Muscle of leg (tissue), 11 donors: ENCODE measurements around the gene STX8. TPM values are rescaled to one million over a fixed set of nuclear protein-coding genes. Genes with fewer than 3 reads are reported as not detected.

ENCODE experiments used
- DNase-seq: peaks from one replicate; pipeline ENCODE4 v3.0.0; 2013
- H3K27ac ChIP-seq: one replicate; pipeline ENCODE4 v1.5.1; 2013; ENCODE audit warnings: mild to moderate bottlenecking, low read length, control low read depth
- H3K27me3 ChIP-seq: one replicate; pipeline ENCODE4 v1.6.1; 2013; ENCODE audit warnings: low read length; ENCODE audit not compliant: control insufficient read depth, insufficient read depth
- H3K36me3 ChIP-seq: one replicate; pipeline ENCODE4 v1.6.1; 2013; ENCODE audit warnings: low read length; ENCODE audit not compliant: control insufficient read depth, insufficient read depth
- H3K4me1 ChIP-seq: one replicate; pipeline ENCODE4 v1.6.1; 2013; ENCODE audit warnings: low read length; ENCODE audit not compliant: control insufficient read depth, insufficient read depth
- H3K4me3 ChIP-seq: one replicate; pipeline ENCODE4 v1.5.1; 2013; ENCODE audit warnings: low read length, control low read depth
- H3K9me3 ChIP-seq: replicated peaks from 2 replicates; pipeline ENCODE4 v1.6.1; 2013; ENCODE audit warnings: low read depth, low read length; ENCODE audit not compliant: control insufficient read depth
- WGBS: methylation state at CpG from one replicate; pipeline ENCODE4 v1.1.5; 2013; ENCODE audit warnings: missing lambda C conversion rate; ENCODE audit not compliant: insufficient coverage; 5-methylcytosine and 5-hydroxymethylcytosine counted together
- polyA plus RNA-seq, 8 donors: library from polyadenylated mRNA; unstranded; fragments of 120-200 nt; gene quantifications; one replicate each; pipeline versions ENCODE4 v1.2.1 to v1.2.3, GENCODE V29; 2013; ENCODE audit warnings: inconsistent platforms in 1 of 8, low replicate concordance in 1 of 8; ENCODE audit not compliant: insufficient read length in 8 of 8, insufficient read depth in 1 of 8
- total RNA-seq: library from RNA; stranded (reverse); fragments of 120-200 nt; gene quantifications from one replicate; pipeline ENCODE4 v1.2.4, GENCODE V29; 2013

STX8 gene
- total and polyA plus RNA-seq, 9 donors = 39.1 to 68.8 (median 46.2) TPM

DNA sequence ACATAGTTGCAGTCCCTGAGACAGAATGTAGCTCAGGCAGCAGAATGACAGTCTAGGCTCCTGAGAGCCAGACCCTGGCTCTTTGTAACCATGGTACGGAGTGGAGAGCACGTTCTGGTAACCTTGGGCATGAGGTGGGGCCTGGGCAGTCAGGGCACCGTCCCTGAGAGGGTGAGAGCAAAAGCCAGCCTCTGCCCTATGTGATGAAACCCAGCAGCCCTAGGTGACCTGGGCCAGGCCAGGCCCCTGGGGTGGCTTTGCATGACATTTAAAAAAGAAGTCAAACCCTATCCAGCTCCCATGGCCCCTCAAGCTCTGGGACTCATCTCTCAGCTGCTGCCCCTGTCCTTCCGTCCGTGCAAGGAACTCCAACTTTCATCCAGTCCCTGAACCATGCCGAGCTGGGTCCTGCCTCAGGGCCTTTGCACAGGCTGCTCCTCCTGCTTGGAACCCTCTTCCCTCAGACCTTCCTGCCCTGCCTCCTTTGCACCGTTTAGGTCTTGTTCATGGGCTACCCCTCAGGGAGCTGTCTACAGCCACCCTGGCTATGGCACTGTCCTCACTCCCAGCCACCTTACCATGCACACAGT is 365.7 kb downstream of the STX8 start:
- Histone ChIP-seq H3K4me3 (no peak overlapping the region), H3K27me3 (peaks cover 3% of the 10 kb centered on the region), H3K9me3 (peaks cover 3% of the 10 kb centered on the region), H3K4me1 (peaks cover 34% of the 10 kb centered on the region), H3K36me3 (no peaks in the 10 kb centered on the region), H3K27ac (no peak overlapping the region)
- 78% methylated on average over 7 of the region's 7 CpGs for WGBS
- DNase-seq = no peak

DNA sequence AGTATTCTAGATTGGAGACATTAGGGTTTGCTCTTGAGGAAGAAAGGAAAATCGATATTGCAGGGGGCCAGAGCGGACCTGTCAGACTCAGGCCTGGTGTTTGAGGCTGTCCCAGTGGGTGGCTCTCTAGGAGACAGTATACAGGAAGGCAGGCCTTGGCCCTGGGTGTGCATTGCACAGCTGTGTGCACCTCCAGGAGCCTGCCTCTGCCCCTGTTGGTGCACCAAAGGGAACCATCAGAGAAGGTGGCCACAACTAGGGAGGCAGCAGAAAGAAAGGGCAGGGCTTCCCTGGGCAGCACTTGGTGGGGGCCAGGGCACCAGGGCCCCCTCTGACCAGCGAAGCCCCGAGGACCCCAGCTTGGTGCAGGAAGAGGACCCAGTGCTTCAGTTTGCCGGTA is 366.3 kb downstream of the STX8 start:
- no peak for DNase-seq
- H3K4me3 ChIP-seq = no peak overlapping the region
- H3K27ac ChIP-seq = no peak overlapping the region
- 98% methylated on average over 4 of the region's 5 CpGs for WGBS
- no peaks in the 10 kb centered on the region for H3K9me3 ChIP-seq
- H3K27me3 ChIP-seq = peaks cover 3% of the 10 kb centered on the region
- peaks cover 34% of the 10 kb centered on the region for H3K4me1 ChIP-seq
- H3K36me3 ChIP-seq = no peaks in the 10 kb centered on the region

DNA sequence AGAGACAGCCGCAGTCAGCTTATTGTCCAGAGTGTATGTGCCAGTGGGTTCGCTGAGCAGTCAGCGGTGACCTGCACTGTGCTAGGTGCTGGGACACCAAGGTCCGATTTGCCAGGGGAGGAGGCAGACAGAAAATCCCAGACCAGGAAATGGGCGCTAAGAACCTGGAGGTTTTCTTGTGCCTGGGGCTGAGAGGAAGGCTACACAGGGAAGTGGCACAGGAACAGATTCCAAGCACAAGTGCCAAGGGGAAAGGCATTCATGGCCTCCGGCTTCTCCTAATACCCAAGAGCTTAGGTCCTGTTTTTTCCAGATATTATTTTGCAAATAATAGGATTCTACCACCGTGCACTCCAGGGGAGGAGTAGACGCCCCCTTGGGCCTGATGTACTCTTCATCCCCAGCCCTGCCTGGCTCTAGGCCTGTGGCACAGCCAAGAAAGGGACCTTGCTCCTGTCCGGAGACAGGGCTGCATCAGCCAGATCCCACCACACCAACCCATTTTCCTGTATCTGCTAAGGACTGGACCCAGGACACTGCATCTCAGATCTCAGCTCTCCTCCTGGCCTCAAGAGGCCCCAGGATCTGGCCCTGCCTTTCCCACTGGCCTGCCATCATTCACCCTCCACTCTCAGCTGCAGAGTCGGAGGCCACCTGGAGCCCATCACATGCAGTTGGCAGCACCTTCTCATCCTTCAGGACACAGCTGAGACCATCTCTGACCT is 367.1 kb downstream of the STX8 start:
- WGBS = 90% methylated on average over 9 of the region's 10 CpGs
- DNase-seq = no peak
- Histone ChIP-seq H3K9me3 (no peaks in the 10 kb centered on the region), H3K4me3 (no peak overlapping the region), H3K4me1 (peaks cover 34% of the 10 kb centered on the region), H3K27ac (no peak overlapping the region), H3K27me3 (peaks cover 3% of the 10 kb centered on the region), H3K36me3 (no peaks in the 10 kb centered on the region)

DNA sequence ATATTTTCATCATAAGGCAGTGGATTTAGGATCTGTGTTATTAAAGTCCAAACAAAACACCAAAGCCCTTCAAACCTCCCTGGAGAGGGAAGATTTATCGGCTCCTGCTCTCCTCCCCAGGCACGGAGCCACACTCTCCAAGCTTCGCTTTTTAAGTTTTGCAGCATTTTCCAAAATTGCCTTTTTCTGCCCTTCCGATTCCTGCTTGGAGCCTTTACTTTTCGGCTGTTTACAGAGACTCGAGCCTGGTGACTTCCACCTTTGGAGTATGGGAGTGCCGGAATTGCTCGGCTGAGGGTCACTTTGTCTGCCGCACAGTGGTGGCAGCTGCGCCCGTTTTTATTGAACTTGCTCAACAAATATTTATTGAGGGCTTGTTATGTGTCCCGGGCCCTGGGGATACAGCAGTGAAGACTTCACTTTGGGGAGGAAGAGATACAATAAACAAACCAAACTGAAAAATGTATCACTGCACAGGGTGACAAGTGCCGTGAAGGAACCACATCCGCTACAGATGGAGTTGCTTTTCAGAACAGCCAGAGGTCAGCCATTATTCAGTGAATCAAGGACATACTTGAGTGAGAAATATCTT is 368.8 kb downstream of the STX8 start:
- DNase-seq = peak; percentile 69

DNA sequence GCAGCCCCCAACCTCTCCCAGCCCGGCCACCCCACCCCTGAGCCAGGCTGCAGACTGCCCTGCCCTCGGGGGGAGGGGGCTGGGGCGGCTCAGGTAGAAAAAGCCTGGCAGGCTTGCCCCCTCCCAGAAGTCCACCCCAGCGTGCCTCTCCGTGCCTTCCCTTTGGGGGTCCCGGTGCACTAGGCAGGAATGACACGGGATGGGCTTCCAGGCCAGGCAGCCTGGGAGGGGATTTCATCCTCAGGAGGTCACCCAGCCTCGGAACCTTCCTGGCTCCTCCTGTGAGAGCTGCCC is 369.3 kb downstream of the STX8 start:
- WGBS = 16% methylated on average over 5 of the region's 8 CpGs
- Histone ChIP-seq H3K4me1 (peaks cover 32% of the 10 kb centered on the region), H3K27me3 (peaks cover 3% of the 10 kb centered on the region), H3K27ac (no peak overlapping the region), H3K36me3 (no peaks in the 10 kb centered on the region), H3K9me3 (no peaks in the 10 kb centered on the region), H3K4me3 (no peak overlapping the region)
- DNase-seq = no peak

More for the DNA sequence above, 368.8 kb downstream of the STX8 start:
- Histone ChIP-seq H3K27me3 (peaks cover 3% of the 10 kb centered on the region), H3K9me3 (no peaks in the 10 kb centered on the region), H3K27ac (peak overlapping the region; percentile 7), H3K4me3 (no peak overlapping the region), H3K4me1 (peaks cover 29% of the 10 kb centered on the region), H3K36me3 (no peaks in the 10 kb centered on the region)
- WGBS = 15% methylated on average over 6 of the region's 14 CpGs

DNA sequence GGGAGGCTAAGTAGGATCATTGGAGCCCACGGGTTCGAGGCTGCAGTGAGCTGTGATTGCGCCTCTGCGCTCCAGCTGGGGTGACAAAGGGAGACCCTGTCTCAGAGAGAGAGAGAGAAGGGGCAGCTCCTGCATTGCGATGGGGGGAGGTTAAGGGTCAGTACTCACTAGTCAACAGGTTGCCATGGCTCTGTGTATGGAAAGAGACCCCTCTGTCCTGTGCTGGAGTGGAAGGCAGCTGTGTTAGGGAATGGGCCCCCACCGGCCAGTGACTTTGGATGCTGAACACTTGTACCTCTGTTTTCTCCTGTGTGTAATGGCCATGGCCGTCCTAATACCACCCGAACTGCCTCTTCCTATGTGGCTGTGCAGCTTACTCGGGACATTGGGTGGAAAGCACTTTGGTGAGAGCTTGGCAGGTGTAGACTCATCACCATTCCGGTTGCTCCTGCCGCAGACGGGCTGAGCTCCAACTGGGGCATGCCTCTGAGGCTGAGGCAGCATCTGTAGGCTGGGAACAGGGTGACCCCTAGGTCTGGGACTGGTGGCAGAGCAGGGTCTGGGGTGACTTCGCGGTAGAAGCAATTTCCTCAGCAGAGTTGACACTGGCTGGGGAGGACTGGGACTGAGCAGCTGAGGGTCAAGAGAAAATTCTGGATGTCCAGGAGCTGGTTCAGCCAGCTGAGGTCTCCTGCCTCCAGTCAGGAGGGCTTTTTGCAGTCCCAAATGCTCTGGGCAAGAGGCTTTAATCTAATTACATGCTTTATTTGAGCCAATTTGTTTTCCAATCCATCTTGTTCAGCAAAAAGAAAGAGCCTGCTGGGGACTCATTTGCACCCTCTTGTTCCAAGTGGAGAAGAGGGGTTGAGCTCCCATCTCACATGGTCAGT is 369.9 kb downstream of the STX8 start:
- no peak for DNase-seq
- H3K27me3 ChIP-seq = peaks cover 3% of the 10 kb centered on the region
- no peak overlapping the region for H3K4me3 ChIP-seq
- 75% methylated on average over 11 of the region's 14 CpGs for WGBS
- no peaks in the 10 kb centered on the region for H3K9me3 ChIP-seq
- H3K4me1 ChIP-seq = peaks cover 38% of the 10 kb centered on the region
- H3K27ac ChIP-seq = peak overlapping the region; percentile 31
- no peaks in the 10 kb centered on the region for H3K36me3 ChIP-seq

DNA sequence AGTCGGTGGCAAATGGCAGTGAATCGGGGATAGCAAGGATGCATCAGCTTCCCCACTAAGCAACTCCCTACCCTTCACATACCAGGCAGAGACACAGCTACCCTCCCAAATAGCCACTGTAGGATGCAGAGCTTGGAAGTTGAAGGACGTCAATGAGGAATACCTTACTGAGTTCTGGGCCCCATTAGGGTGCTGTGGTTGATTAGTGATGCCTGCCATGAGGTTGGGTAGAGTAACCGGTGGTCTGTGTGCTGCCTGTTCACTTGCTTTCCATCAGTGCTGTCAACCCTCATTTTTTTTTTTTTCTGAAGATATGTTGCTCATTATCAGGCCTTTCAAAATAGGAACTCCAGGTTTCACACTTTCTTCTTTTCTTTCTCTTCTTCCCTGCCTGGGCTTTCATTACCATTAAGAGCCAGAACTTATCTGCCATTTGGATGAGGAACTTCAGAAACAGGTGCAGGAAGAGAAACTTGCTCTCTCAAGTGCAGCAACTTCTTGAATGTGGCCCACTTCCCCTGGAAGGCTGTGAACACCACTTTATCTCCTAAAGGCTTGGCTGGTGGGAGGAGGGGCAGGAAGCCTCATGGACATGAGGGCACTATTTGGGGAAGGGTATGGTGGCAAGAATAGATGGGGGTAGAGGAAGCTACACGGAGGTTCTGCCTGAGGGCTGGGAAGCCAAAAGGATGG is 370.8 kb downstream of the STX8 start:
- 80% methylated on average over 1 of the region's 5 CpGs for WGBS
- DNase-seq = no peak
- Histone ChIP-seq H3K4me1 (peaks cover 48% of the 10 kb centered on the region), H3K27ac (no peak overlapping the region), H3K36me3 (no peaks in the 10 kb centered on the region), H3K27me3 (peaks cover 3% of the 10 kb centered on the region), H3K4me3 (no peak overlapping the region), H3K9me3 (no peaks in the 10 kb centered on the region)

DNA sequence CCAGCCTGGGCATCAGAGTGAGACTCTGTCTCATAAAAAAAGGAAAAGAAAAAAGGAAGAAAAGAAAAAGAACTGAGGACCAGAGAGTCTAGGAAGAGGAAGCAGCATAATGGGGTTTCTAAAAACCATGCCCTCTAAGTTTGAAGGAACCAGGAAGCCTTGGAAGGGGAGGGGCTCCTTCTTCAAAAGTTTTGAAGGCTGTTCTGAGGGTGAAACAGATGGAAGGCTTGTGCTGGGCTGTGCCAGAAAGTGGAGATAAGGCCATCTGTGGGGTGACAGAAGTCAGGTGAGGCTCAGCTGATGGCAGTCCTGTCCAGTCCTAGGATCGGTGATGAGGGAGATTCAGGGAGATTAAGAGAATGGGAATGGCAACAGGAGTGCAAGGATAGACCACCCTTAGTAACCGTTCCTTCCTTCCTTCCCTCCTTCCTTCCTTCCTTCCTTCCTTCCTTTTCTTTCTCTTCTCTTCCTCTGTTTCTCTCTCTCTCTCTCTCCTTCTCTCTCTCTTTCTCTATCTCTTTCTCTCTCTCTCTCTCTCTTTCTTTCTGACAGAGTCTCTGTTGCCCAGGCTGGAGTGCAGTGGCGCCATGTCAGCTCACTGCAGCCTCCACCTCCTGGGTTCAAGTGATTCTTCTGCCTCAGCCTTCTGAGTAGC is 371.7 kb downstream of the STX8 start:
- no peaks in the 10 kb centered on the region for H3K9me3 ChIP-seq
- peaks cover 54% of the 10 kb centered on the region for H3K4me1 ChIP-seq
- H3K27me3 ChIP-seq = peaks cover 3% of the 10 kb centered on the region
- DNase-seq = no peak
- no peaks in the 10 kb centered on the region for H3K36me3 ChIP-seq
- no peak overlapping the region for H3K27ac ChIP-seq
- 75% methylated on average over 2 of the region's 3 CpGs for WGBS
- H3K4me3 ChIP-seq = no peak overlapping the region

DNA sequence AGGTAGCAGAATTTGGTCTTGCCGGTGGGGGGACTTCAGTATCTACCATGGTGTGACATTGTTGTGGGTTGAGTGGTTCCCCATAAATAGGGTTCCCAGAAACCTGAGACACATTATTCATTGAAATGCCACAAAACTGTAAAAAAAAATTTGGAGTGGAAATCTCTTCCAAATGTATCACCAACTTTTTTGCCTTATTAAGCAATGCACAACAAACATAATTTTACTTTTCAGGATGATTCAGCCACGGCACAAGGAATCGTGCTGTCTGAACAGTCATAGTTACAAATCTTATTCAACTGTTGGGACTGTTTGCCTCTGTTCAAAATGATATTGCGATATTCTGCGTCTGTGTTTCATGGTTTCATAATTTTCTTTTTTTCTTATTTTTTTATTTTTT is 373.1 kb downstream of the STX8 start:
- Histone ChIP-seq H3K4me3 (no peak overlapping the region), H3K4me1 (peaks cover 52% of the 10 kb centered on the region), H3K36me3 (no peaks in the 10 kb centered on the region), H3K27ac (no peak overlapping the region), H3K27me3 (peaks cover 3% of the 10 kb centered on the region), H3K9me3 (no peaks in the 10 kb centered on the region)
- WGBS = 79% methylated on average over 2 of the region's 5 CpGs
- no peak for DNase-seq
